IMR-90 (cell line): ENCODE results near the gene SLC9A5. TPM values are rescaled to one million over a fixed set of nuclear protein-coding genes. Genes with fewer than 3 reads are reported as not detected.

Source experiments
- ATAC-seq: fragments of 200-7000 bp; cut with Tn5 transposase; 2 replicates; pipeline ENCODE4 v1.9.1; 2020; ENCODE audit warnings: low read depth, mild to moderate bottlenecking, moderate library complexity
- BruUV-seq: library from RNA; stranded (reverse); fragments of 400-500 nt; replicated peaks from 2 replicates; lab custom pipeline; 2021; lab: Mats Ljungman, UMichigan
- CTCF ChIA-PET: fragments of 300-600 bp; formaldehyde crosslinking; extraction: SDS; loops from one replicate; lab custom pipeline; 2021; ENCODE audit warnings: antibody characterized with exemption; lab: Yijun Ruan, JAX
- POLR2A ChIA-PET: fragments of 300-600 bp; sonication (Branson Sonifier 250); formaldehyde crosslinking; loops from one replicate; lab custom pipeline; 2022; ENCODE audit warnings: antibody characterized with exemption; ENCODE audit not compliant: unreplicated experiment; lab: Charles Lee
- DNase-seq: peaks from one replicate; pipeline ENCODE4 v3.0.0; 2013
- H2AFZ ChIP-seq: replicated peaks from 2 replicates; pipeline ENCODE3; 2013; ENCODE audit warnings: low read length, mild to moderate bottlenecking; ENCODE audit not compliant: poor library complexity
- H2AK5ac ChIP-seq: 2 replicates; pipeline ENCODE4 v1.6.1; 2013; ENCODE audit warnings: low read depth, low read length, inconsistent platforms
- H2AK9ac ChIP-seq: replicated peaks from 2 replicates; pipeline ENCODE3; 2013; ENCODE audit warnings: mild to moderate bottlenecking, low read depth, low read length, moderate library complexity; ENCODE audit not compliant: poor library complexity
- H2BK120ac ChIP-seq: 2 replicates; pipeline ENCODE4 v1.6.1; 2013; ENCODE audit warnings: low read depth, low read length, inconsistent platforms
- H2BK15ac ChIP-seq: 3 replicates; pipeline ENCODE4 v1.6.1; 2013; ENCODE audit warnings: low read depth, low read length, inconsistent platforms
- H2BK20ac ChIP-seq: 2 replicates; pipeline ENCODE4 v1.6.1; 2013; ENCODE audit warnings: low read depth, mild to moderate bottlenecking, inconsistent platforms, low read length, moderate library complexity
- H2BK5ac ChIP-seq: 2 replicates; pipeline ENCODE4 v1.6.1; 2013; ENCODE audit warnings: mild to moderate bottlenecking, low read depth, low read length, inconsistent platforms; ENCODE audit not compliant: poor library complexity, severe bottlenecking
- H3K14ac ChIP-seq: replicated peaks from 2 replicates; pipeline ENCODE4 v1.6.1; 2013; ENCODE audit warnings: low read depth, low read length, inconsistent platforms
- H3K18ac ChIP-seq: 2 replicates; pipeline ENCODE4 v1.6.1; 2013; ENCODE audit warnings: low read depth, low read length, control low read depth
- H3K23ac ChIP-seq: 2 replicates; pipeline ENCODE4 v1.6.1; 2013; ENCODE audit warnings: low read depth, low read length, inconsistent platforms
- H3K27ac ChIP-seq: 2 replicates; pipeline ENCODE4 v1.5.1; 2013; ENCODE audit warnings: mild to moderate bottlenecking, control low read depth, low read length; ENCODE audit not compliant: insufficient read depth
- H3K27me3 ChIP-seq: 2 replicates; pipeline ENCODE4 v1.6.1; 2013; ENCODE audit warnings: low read length; ENCODE audit not compliant: control insufficient read depth, insufficient read depth
- H3K36me3 ChIP-seq: 2 replicates; pipeline ENCODE4 v1.6.1; 2013; ENCODE audit warnings: low read length, mixed read lengths; ENCODE audit not compliant: control insufficient read depth, insufficient read depth
- H3K4ac ChIP-seq: 2 replicates; pipeline ENCODE4 v1.6.1; 2013; ENCODE audit warnings: low read depth, low read length, inconsistent platforms
- H3K4me1 ChIP-seq: 2 replicates; pipeline ENCODE4 v1.6.1; 2013; ENCODE audit warnings: low read length, mixed read lengths; ENCODE audit not compliant: control insufficient read depth, insufficient read depth
- H3K4me2 ChIP-seq: 2 replicates; pipeline ENCODE4 v1.6.1; 2013; ENCODE audit warnings: low read depth, mild to moderate bottlenecking, control low read depth, low read length, moderate library complexity
- H3K4me3 ChIP-seq: 2 replicates; pipeline ENCODE4 v1.5.1; 2013; ENCODE audit warnings: low read depth, mild to moderate bottlenecking, control low read depth, low read length, moderate library complexity; ENCODE audit not compliant: insufficient read depth
- H3K56ac ChIP-seq: 2 replicates; pipeline ENCODE4 v1.6.1; 2013; ENCODE audit warnings: low read length, inconsistent platforms; ENCODE audit not compliant: insufficient read depth; ENCODE audit errors: extremely low read depth
- H3K79me1 ChIP-seq, 2 experiments: 2 replicates each; pipeline ENCODE4 v1.6.1; 2013; ENCODE audit warnings: low read length in 2 of 2, inconsistent platforms in 1 of 2, low read depth in 1 of 2
- H3K9ac ChIP-seq: 2 replicates; pipeline ENCODE4 v1.6.1; 2013; ENCODE audit warnings: low read depth, low read length, control low read depth
- H3K9me1 ChIP-seq: 2 replicates; pipeline ENCODE4 v1.6.1; 2013; ENCODE audit warnings: low read length, inconsistent platforms; ENCODE audit not compliant: insufficient read depth
- H3K9me3 ChIP-seq: 2 replicates; pipeline ENCODE4 v1.6.1; 2013; ENCODE audit warnings: low read length; ENCODE audit not compliant: control insufficient read depth, insufficient read depth
- H4K20me1 ChIP-seq: 2 replicates; pipeline ENCODE4 v1.6.1; 2013; ENCODE audit warnings: low read length, inconsistent platforms; ENCODE audit not compliant: insufficient read depth
- H4K5ac ChIP-seq: 2 replicates; pipeline ENCODE4 v1.6.1; 2013; ENCODE audit warnings: mild to moderate bottlenecking, low read depth, low read length, control low read depth
- H4K8ac ChIP-seq, 2 experiments: 2 replicates each; pipeline ENCODE4 v1.6.1; 2013; ENCODE audit warnings: low read depth in 2 of 2, low read length in 2 of 2, control low read depth in 1 of 2, inconsistent platforms in 1 of 2
- H4K91ac ChIP-seq: 2 replicates; pipeline ENCODE4 v1.6.1; 2013; ENCODE audit warnings: low read depth, low read length, inconsistent platforms; ENCODE audit not compliant: insufficient read depth
- WGBS, 2 experiments: methylation state at CpG; one replicate each; pipeline versions ENCODE4 v1.1.5 to v1.1.7; 2013; ENCODE audit warnings: missing lambda C conversion rate in 2 of 2; ENCODE audit not compliant: insufficient read length in 1 of 2; ENCODE audit errors: extremely low coverage in 2 of 2; 5-methylcytosine and 5-hydroxymethylcytosine counted together
- dilution Hi-C: fragments of 300-500 bp; cut with HindIII; formaldehyde crosslinking; loops from one replicate; pipeline ENCODE4 v1.14.3; 2018; ENCODE audit warnings: low sequenced_read_pairs; ENCODE audit not compliant: unreplicated experiment
- in situ Hi-C: fragments of 300-500 bp; cut with MboI; formaldehyde crosslinking; loops from 3 replicates; pipeline ENCODE4 v1.14.3; 2019; ENCODE audit warnings: low sequenced_read_pairs, inconsistent platforms, mixed read lengths
- intact Hi-C: fragments of 100-400 bp; cut with micrococcal nuclease; formaldehyde crosslinking; loops from 2 replicates; pipeline ENCODE4 v1.10.0; 2022
- polyA plus RNA-seq, 3 experiments: library from polyadenylated mRNA; depleted of rRNA; stranded (reverse); fragments of >200 nt; gene quantifications; 2 replicates each; pipeline ENCODE4 v1.2.3, GENCODE V29; 2012; ENCODE audit warnings: low replicate concordance in 1 of 3
- total RNA-seq: library from RNA; depleted of rRNA; stranded (reverse); fragments of >200 nt; gene quantifications from 2 replicates; pipeline ENCODE4 v1.2.3, GENCODE V29; 2012
- TF ChIP-seq, protein P1 (sequence below): conservative IDR thresholded peaks from 2 replicates; pipeline ENCODE4 v1.5.1; 2012; ENCODE audit warnings: mild to moderate bottlenecking, low read depth, low read length, improper control_type of control experiment

SLC9A5 gene
- total and polyA plus RNA-seq, 2 of the 4 experiments (the other 2 are of a cell fraction), result 1.8 to 5.7 TPM

DNA sequence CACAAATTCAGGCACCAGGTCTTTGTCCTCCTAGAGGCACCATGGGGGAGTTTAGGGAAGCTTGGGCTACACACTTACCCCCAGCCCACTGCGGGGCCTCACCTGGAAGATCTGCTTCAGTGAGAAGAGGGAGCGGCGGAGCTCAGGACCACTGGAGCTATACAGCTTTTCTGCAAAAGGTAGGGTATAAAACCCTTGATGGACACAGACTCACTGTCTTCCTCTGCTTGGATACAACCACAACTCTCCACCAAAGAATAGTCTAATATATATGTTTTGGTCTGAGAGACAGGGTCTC, 10.6 kb upstream of the SLC9A5 start:
- no peak overlapping the region for H4K91ac ChIP-seq
- H3K4me2 ChIP-seq, result no peak overlapping the region
- no peak for ATAC-seq
- H4K5ac ChIP-seq, result no peak overlapping the region
- ChIA-PET CTCF (no interaction called here), POLR2A (no interaction called here)
- TF ChIP-seq, protein P1, sequence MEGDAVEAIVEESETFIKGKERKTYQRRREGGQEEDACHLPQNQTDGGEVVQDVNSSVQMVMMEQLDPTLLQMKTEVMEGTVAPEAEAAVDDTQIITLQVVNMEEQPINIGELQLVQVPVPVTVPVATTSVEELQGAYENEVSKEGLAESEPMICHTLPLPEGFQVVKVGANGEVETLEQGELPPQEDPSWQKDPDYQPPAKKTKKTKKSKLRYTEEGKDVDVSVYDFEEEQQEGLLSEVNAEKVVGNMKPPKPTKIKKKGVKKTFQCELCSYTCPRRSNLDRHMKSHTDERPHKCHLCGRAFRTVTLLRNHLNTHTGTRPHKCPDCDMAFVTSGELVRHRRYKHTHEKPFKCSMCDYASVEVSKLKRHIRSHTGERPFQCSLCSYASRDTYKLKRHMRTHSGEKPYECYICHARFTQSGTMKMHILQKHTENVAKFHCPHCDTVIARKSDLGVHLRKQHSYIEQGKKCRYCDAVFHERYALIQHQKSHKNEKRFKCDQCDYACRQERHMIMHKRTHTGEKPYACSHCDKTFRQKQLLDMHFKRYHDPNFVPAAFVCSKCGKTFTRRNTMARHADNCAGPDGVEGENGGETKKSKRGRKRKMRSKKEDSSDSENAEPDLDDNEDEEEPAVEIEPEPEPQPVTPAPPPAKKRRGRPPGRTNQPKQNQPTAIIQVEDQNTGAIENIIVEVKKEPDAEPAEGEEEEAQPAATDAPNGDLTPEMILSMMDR, result no peak
- H3K4ac ChIP-seq, result no peak overlapping the region
- H3K36me3 ChIP-seq, result peaks cover 50% of the 10 kb centered on the region
- H3K27ac ChIP-seq, result no peak overlapping the region
- peaks cover 30 to 70% of the 10 kb centered on the region in 2 experiments; a peak in 3 of 4 replicates for H3K79me1 ChIP-seq
- H3K9me1 ChIP-seq, result peaks cover 26% of the 10 kb centered on the region
- no peaks in the 10 kb centered on the region for H3K27me3 ChIP-seq
- H3K18ac ChIP-seq, result no peak overlapping the region
- intact Hi-C loops, result no loop called here
- no peak overlapping the region for H2AFZ ChIP-seq
- H2AK9ac ChIP-seq, result no peak overlapping the region
- H2AK5ac ChIP-seq, result no peak overlapping the region
- no peak overlapping the region for H3K14ac ChIP-seq
- no peak overlapping the region for H2BK15ac ChIP-seq
- no peaks in the 10 kb centered on the region; the same call in 1 of the 2 replicates for H4K20me1 ChIP-seq
- dilution Hi-C loops, result no loop called here
- H3K4me1 ChIP-seq, result peaks cover 21% of the 10 kb centered on the region
- no peak overlapping the region for H2BK20ac ChIP-seq
- H2BK120ac ChIP-seq, result no peak overlapping the region
- H4K8ac ChIP-seq, result no peak overlapping the region
- WGBS, 2 experiments, result no CpG with 5 or more reads among the region's 3 CpGs
- in situ Hi-C loops, result no loop called here
- H2BK5ac ChIP-seq, result no peak overlapping the region
- H3K9ac ChIP-seq, result no peak overlapping the region
- no peak overlapping the region for H3K23ac ChIP-seq
- no peak overlapping the region for H3K56ac ChIP-seq
- no TSS peak for BruUV-seq
- H3K9me3 ChIP-seq, result no peaks in the 10 kb centered on the region
- no peak for DNase-seq
- no peak overlapping the region for H3K4me3 ChIP-seq
